Motor neuron (in vitro differentiated cells): Measurements from ENCODE around the gene RNLS. TPM values are rescaled to one million over a fixed set of nuclear protein-coding genes. Genes with fewer than 3 reads are reported as not detected.

ENCODE experiments used
- total RNA-seq, 8 experiments: library from RNA; unstranded; fragments of 300-600 nt; gene quantifications; 2 replicates each; pipeline versions ENCODE4 v1.2.3 to v1.2.4, GENCODE V29; 2022

Gene RNLS
- total RNA-seq, 8 experiments from 2014 or later = 0.95 to 13.2 (median 2.3) TPM; not detected in 1

Other genes starting within 250 kb of the RNLS start
- gene LIPJ, start 3.4 kb upstream of the RNLS start, total RNA-seq = under 1 TPM in 5 of 8 experiments, not detected in 3; 0.05 to 0.47 (median 0.08) TPM
- under 1 TPM in 3 of 8 experiments, not detected in 5; 0.33 to 0.66 (median 0.35) TPM for gene LIPF, start 81.1 kb upstream of the RNLS start, total RNA-seq
- gene LIPK, start 122.9 kb upstream of the RNLS start, total RNA-seq = not detected
- gene LIPN, start 176.7 kb upstream of the RNLS start, total RNA-seq = not detected
- not detected for gene LIPM, start 219.4 kb upstream of the RNLS start, total RNA-seq